Peyer's patch (tissue), 4 donors: ENCODE results near the gene ETFA.

Source experiments
- CTCF ChIP-seq, 6 experiments: fragments of 450-650 bp in 4 of 6; fragments of 200-600 bp in 2 of 6; sonication (generic) in 1 of 6; IDR thresholded peaks; one replicate each; pipeline ENCODE4 v1.5.1; 2017 to 2019; ENCODE audit warnings: antibody characterized with exemption in 6 of 6, mild to moderate bottlenecking in 3 of 6, moderate library complexity in 1 of 6
- POLR2A ChIP-seq, 2 donors: fragments of 450-650 bp; IDR thresholded peaks; one replicate each; pipeline ENCODE4 v1.5.1; 2017; ENCODE audit warnings: antibody characterized with exemption in 2 of 2, mild to moderate bottlenecking in 2 of 2, moderate library complexity in 2 of 2

- no peak for TF ChIP-seq CTCF (IDR thresholded peaks at IDR 0.05)
- no peak for TF ChIP-seq POLR2A (IDR thresholded peaks at IDR 0.05)
Observed at GRCh38 chr15:76353023-76353577, 41.8 kb upstream of the ETFA start.
